Activated CD4-positive, CD25-positive, alpha-beta regulatory T cell treated with anti-CD3 and anti-CD28 coated beads, Interleukin-2, amount 50 U/mL, for 24 hours (primary cell): Measurements from ENCODE around the gene CACNB4.
A peak's percentile ranks its signal among the peaks of the same experiment; 100 is the strongest.
"Not testable (repeated sequence)": the region's sequence is repeated elsewhere in the genome, so short reads cannot be mapped to it uniquely, and the experiment has no call there.

Experiments
- ATAC-seq, 2 donors: fragments of 150-1000 bp; cut with Tn5 transposase; one replicate each; pipeline ENCODE4 v1.10.0; 2021; ENCODE audit warnings: mild to moderate bottlenecking in 1 of 2, moderate library complexity in 1 of 2

The CACNB4 gene

GRCh38 chr2:152016181-152017120 lies 82.4 kb downstream of the CACNB4 start:
- no peak for ATAC-seq

- ATAC-seq, result no peak
Measured at GRCh38 chr2:152015552-152015951, 83.3 kb downstream of the CACNB4 start.

DNA sequence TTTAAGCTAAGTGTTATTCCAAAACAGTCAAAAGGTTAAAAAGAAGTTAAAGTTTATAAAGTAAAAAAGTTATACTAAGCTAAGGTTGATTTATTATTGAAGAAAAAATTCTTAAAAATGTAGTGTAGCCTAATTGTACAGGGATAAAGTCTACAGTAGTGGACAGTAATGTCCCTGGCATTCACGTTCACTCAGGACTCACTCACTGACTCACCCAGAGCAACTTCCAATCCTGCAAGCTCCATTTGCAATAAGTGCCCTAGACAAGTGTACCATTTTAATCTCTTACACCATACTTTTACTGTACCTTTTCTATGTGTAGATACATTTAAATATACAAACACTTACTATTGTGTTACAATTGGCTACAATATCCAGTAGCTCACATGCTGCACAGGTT lies 86.1 kb downstream of the CACNB4 start:
- no peak for ATAC-seq

DNA sequence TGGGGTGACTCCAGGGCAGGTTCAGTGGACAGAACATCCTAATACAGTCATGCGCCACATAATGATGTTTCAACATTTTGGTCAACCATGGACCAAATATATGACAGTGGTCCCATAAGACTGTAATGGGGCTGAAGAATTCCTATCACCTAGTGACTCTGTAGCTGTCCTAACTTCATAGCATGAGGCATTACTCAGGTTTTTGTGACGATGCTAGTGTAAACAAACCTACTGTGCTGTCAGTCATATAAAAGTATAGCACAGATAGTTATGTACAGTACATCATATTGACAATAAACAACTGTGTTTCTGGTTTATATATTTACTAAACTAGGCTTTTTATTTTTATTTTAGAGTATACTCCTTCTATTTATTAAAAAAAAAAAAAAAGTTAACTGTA lies 87.1 kb downstream of the CACNB4 start:
- no peak for ATAC-seq

- no peak for ATAC-seq
Measured at GRCh38 chr2:152005607-152006006, 93.2 kb downstream of the CACNB4 start.

GRCh38 chr2:152003283-152003682 lies 95.6 kb downstream of the CACNB4 start:
- ATAC-seq, result not testable (repeated sequence)

- ATAC-seq, result peak; percentile 49 to 60
Measured at GRCh38 chr2:151999053-151999452, 99.8 kb downstream of the CACNB4 start.

GRCh38 chr2:151996243-151997003 lies 102.4 kb downstream of the CACNB4 start:
- ATAC-seq, result no peak

DNA sequence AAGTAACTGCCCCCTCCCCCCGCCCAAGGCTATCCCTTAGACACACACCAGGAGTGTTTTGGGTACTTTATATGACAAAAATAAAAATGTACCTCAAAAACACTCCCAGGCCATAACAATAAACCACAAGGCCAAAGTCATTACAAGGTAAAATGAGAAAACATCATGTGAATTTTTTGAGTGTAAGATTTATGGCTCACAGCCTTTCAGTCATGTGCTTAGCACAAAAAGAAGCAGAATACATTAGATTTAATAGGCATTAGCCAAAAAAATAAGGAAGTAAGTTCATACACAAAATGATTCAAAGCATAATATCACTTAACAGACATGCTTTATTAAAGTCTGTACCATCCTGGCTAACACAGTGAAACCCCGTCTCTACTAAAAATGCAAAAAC lies 103.7 kb downstream of the CACNB4 start:
- ATAC-seq, result no peak

DNA sequence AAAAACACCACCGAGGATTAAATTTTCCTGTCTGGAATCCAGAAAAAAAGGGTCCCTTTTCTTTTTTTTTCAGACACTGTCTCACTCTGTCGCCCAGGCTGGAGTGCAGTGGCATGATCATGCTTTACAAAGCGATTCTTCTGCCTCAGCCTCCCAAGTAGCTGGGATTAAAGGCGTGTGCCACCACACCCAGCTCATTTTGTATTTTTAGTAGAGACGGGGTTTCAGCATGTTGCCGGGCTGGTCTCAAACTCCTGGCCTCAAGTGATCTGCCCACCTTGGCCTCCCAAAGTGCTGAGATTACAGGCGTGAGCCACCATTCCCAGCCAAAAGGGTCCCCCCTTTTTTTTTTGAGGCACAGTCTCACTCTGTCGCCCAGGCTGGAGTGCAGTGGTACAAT lies 104.7 kb downstream of the CACNB4 start:
- ATAC-seq, result not testable (repeated sequence)

GRCh38 chr2:151991010-151991409 lies 107.8 kb downstream of the CACNB4 start:
- ATAC-seq, result no peak

GRCh38 chr2:151989378-151989777 lies 109.5 kb downstream of the CACNB4 start:
- no peak for ATAC-seq

DNA sequence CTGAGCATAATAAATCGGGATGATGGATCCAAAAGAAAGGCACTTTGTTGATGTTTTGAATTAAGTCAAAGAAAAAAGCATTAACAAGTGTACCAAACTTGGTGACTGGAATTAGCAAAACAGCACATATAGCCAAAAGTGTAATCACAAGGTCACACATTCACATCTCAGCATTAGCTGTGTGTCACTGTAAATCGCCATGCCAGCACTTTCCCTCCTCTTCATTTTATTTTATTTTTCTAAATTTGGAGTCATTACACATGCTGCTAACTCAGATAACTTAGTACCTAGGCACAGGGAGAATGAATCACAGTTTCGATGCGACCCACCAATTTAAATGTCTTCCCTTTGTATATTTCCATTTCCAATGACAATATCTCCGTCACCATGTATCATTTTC lies 111.4 kb downstream of the CACNB4 start:
- ATAC-seq, result no peak

- ATAC-seq, result no peak
Measured at GRCh38 chr2:151984424-151985083, 114.3 kb downstream of the CACNB4 start.

DNA sequence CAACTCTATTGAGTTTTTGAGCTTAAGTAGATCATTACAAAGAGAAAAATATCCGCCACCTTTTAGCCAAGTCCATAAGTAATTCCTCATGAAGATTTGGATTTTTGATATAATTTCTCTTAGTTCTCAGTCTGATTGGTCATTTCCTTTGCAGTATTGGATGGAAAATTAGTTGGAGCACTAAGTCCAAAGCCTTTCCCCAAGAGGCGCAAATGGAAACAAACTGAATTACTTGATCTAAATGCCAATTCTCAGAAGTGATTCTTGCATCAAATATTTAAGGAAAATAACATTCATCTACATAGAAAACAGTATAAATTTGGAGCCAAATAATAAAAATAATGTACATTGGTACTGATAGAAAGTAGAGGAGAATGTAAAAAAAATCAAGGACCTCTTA lies 115.6 kb downstream of the CACNB4 start:
- ATAC-seq, result no peak

DNA sequence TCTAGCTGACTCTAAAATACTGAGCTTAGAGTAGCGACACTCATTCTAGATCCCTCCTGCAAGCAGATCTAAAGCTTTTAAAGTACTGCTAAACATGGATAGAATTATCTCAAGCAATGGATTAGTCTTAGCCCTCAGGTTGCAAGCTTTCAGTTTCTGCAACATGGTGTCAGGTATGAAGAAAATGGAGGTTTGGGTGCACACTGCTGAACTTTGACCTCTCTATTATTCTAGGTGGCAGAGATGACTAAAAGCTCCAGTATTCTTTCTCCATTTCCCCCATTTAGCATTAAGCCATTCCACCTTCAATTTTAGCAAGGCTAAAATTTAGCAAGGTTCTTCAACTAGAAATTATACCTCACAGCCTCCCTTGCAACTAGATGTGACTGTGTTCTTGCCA lies 117.0 kb downstream of the CACNB4 start:
- no peak for ATAC-seq

DNA sequence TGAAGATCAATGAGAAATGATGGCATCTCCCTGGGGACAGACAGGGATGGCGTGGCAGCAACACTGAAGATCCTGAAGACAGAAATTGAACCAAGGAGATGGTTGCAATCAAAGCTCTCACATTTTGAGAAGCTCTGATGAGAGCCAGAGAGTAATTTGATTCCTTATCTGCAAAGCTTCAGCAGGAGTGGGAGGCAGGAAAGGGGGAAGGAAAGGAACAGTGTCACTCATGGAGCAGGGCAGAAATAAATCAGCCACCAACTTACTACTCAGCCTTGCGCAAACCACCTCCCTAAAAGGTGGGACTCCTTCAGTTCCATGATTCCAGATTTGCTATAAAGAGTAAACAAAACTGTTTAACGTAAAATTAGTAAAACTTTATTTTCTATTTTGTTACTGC lies 119.2 kb downstream of the CACNB4 start:
- ATAC-seq, result no peak

GRCh38 chr2:151978709-151979108 lies 120.1 kb downstream of the CACNB4 start:
- ATAC-seq, result no peak

DNA sequence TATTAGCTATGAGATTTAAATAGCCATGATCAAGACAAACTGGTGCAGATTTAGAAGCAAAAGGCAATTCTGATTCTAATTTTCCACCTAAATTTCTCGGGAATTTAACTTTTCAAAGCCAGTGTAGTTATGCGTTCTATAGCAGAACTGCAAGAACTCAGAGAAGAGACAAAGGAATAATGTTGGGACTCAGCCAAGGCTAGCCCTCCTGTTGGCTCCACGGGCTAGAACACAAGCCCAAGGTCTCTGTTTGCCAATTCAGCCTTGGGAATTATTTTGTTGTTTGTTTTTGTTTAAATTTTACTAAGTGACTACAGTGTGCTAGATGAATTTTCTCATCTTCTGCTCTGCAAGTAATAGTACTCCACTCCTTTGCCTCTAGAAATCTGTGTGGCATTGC lies 121.2 kb downstream of the CACNB4 start:
- no peak for ATAC-seq

DNA sequence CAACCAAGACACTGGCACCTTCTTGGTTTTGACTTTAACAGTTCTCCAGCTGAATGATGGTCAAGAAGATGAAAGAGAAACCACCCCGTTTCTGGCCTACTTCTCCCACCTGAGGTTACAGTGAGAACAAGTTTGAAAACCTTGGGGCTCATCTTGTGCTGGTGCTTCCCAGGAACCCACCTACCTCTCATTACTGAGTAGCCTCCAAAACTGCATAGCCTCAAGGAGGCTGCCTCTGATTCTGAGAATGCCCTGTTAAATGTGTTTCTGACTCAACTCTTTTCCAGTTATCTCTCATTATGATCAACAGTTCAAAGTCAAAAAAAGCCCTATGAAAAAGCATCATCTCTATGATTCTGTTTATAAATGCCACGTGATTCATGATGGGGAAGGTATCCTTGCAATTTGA lies 121.9 kb downstream of the CACNB4 start:
- ATAC-seq, result peak in 1 of 2 donors; percentile 27

GRCh38 chr2:151975460-151976414 lies 123.1 kb downstream of the CACNB4 start:
- no peak for ATAC-seq

DNA sequence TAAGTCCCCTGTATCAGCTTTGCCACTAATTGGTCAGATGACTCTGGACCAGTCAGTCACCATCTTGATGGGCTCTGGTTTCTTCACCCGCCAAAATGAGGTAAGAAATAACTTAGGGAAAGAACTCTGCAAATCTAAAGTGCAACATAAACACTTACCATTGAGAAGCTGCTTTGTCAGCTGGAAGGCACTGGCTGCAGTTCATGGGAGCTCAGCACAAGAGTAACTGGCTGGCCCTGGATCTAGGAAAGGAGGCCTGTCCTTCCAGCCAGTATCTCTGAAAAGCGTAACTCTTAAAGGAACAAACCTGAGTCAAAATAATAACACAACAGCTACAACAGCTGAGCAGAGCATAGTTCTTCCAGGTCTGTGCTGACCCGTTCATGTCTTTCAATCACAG lies 123.9 kb downstream of the CACNB4 start:
- no peak for ATAC-seq
